Measurements from ENCODE around the gene CATSPER3. TPM values are rescaled to one million over a fixed set of nuclear protein-coding genes. Genes with fewer than 3 reads are reported as not detected.

CATSPER3 gene
- polyA plus RNA-seq, 3 donors, result 0.15 to 0.60 (median 0.52) TPM

- no peaks in the 10 kb centered on the region for H3K79me2 ChIP-seq (ENCODE audit: insufficient read depth, low read length)
- Mint-ChIP-seq H3K9me3 (peaks cover 0 to 2% (median 0%) of the 10 kb centered on the region in 7 donors), H3K4me3 (no peak overlapping the region), H3K27ac (no peak overlapping the region), H3K27me3 (ENCODE audit: low read depth in 3 of 3) (peaks cover 0 to 4% (median 2%) of the 10 kb centered on the region in 3 donors), H3K36me3 (no peaks in the 10 kb centered on the region), H3K4me1 (no peaks in the 10 kb centered on the region)
- no peaks in the 10 kb centered on the region for H3K36me3 ChIP-seq (replicated peaks in 1 of 2; ENCODE audit: control insufficient read depth in 1 of 2, insufficient read depth in 2 of 2, low read length in 2 of 2)
- no peak overlapping the region for H3K4me2 ChIP-seq (replicated peaks; ENCODE audit: extremely low read depth, low read length, poor library complexity, severe bottlenecking)
- no peaks in the 10 kb centered on the region for H3K27me3 ChIP-seq (ENCODE audit: control insufficient read depth in 2 of 2, insufficient read depth in 2 of 2, low read length in 2 of 2)
- no peaks in the 10 kb centered on the region for H3K9me3 ChIP-seq (replicated peaks in 1 of 2; ENCODE audit: control insufficient read depth in 1 of 2, insufficient read depth in 1 of 2, low read length in 2 of 2)
- no peak for TF ChIP-seq CTCF (IDR thresholded peaks at IDR 0.05)
- H3K9ac ChIP-seq (ENCODE audit: insufficient read depth, low read length, poor library complexity, severe bottlenecking), result no peak overlapping the region
- H3K27ac ChIP-seq (ENCODE audit: low read depth in 1 of 2, low read length in 2 of 2), result no peak overlapping the region
- intact Hi-C loops (cut with micrococcal nuclease), result no loop called here
- H2AFZ ChIP-seq (ENCODE audit: insufficient read depth, low read depth, low read length, poor library complexity, severe bottlenecking), result no peak overlapping the region
- DNase-seq, result no peak
- H3K4me3 ChIP-seq (replicated peaks in 1 of 3; ENCODE audit: low read depth in 2 of 3, low read length in 3 of 3), result no peak overlapping the region
- H3K4me1 ChIP-seq (ENCODE audit: control insufficient read depth in 1 of 2, insufficient read depth in 2 of 2, low read length in 2 of 2), result no peaks in the 10 kb centered on the region
- WGBS (ENCODE audit: insufficient coverage), result 98% methylated on average over 7 of the region's 9 CpGs
- no peaks in the 10 kb centered on the region for H4K20me1 ChIP-seq (ENCODE audit: insufficient read depth, low read length)
These were observed 39.6 kb downstream of the CATSPER3 start for GRCh38 chr5:135007305-135007704.

- Histone ChIP-seq H4K20me1 (ENCODE audit: insufficient read depth, low read length) (no peaks in the 10 kb centered on the region), H3K4me1 (ENCODE audit: control insufficient read depth in 1 of 2, insufficient read depth in 2 of 2, low read length in 2 of 2) (no peaks in the 10 kb centered on the region), H3K9ac (ENCODE audit: insufficient read depth, low read length, poor library complexity, severe bottlenecking) (no peak overlapping the region), H3K27me3 (ENCODE audit: control insufficient read depth in 2 of 2, insufficient read depth in 2 of 2, low read length in 2 of 2) (no peaks in the 10 kb centered on the region), H3K9me3 (replicated peaks in 1 of 2; ENCODE audit: control insufficient read depth in 1 of 2, insufficient read depth in 1 of 2, low read length in 2 of 2) (no peaks in the 10 kb centered on the region), H2AFZ (ENCODE audit: insufficient read depth, low read depth, low read length, poor library complexity, severe bottlenecking) (no peak overlapping the region), H3K4me2 (replicated peaks; ENCODE audit: extremely low read depth, low read length, poor library complexity, severe bottlenecking) (no peak overlapping the region), H3K36me3 (replicated peaks in 1 of 2; ENCODE audit: control insufficient read depth in 1 of 2, insufficient read depth in 2 of 2, low read length in 2 of 2) (no peaks in the 10 kb centered on the region), H3K79me2 (ENCODE audit: insufficient read depth, low read length) (no peaks in the 10 kb centered on the region), H3K4me3 (replicated peaks in 1 of 3; ENCODE audit: low read depth in 2 of 3, low read length in 3 of 3) (no peak overlapping the region), H3K27ac (ENCODE audit: low read depth in 1 of 2, low read length in 2 of 2) (no peak overlapping the region)
- WGBS (ENCODE audit: insufficient coverage), result 85% methylated on average over 7 of the region's 11 CpGs
- H3K27ac Mint-ChIP-seq, result no peak overlapping the region
- TF ChIP-seq CTCF (IDR thresholded peaks at IDR 0.05), result no peak
- no peak for DNase-seq
- no peak overlapping the region for H3K4me3 Mint-ChIP-seq
- peaks cover 0 to 2% (median 0%) of the 10 kb centered on the region in 7 donors for H3K9me3 Mint-ChIP-seq
- no peaks in the 10 kb centered on the region for H3K4me1 Mint-ChIP-seq
- no peaks in the 10 kb centered on the region for H3K36me3 Mint-ChIP-seq
- peaks cover 0 to 4% (median 3%) of the 10 kb centered on the region in 3 donors for H3K27me3 Mint-ChIP-seq (ENCODE audit: low read depth in 3 of 3)
- intact Hi-C loops (cut with micrococcal nuclease), result no loop called here
These were observed 40.1 kb downstream of the CATSPER3 start for GRCh38 chr5:135007749-135008363.

All from CD14-positive monocyte (primary cell).